ENCODE results near the gene GRAMD1B.

GRCh38 chr11:123582992-123583504, 153.0 kb downstream of the GRAMD1B start:
- TF ChIP-seq, protein P1, sequence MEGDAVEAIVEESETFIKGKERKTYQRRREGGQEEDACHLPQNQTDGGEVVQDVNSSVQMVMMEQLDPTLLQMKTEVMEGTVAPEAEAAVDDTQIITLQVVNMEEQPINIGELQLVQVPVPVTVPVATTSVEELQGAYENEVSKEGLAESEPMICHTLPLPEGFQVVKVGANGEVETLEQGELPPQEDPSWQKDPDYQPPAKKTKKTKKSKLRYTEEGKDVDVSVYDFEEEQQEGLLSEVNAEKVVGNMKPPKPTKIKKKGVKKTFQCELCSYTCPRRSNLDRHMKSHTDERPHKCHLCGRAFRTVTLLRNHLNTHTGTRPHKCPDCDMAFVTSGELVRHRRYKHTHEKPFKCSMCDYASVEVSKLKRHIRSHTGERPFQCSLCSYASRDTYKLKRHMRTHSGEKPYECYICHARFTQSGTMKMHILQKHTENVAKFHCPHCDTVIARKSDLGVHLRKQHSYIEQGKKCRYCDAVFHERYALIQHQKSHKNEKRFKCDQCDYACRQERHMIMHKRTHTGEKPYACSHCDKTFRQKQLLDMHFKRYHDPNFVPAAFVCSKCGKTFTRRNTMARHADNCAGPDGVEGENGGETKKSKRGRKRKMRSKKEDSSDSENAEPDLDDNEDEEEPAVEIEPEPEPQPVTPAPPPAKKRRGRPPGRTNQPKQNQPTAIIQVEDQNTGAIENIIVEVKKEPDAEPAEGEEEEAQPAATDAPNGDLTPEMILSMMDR (IDR thresholded peaks at IDR 0.05; ENCODE audit: low read depth, low read length): no peak
- no peak for TF ChIP-seq POLR2A (IDR thresholded peaks at IDR 0.05; ENCODE audit: extremely low read depth, insufficient read length)
- no peak for TF ChIP-seq MYC (IDR thresholded peaks at IDR 0.05; ENCODE audit: low read depth, low read length)
